Stimulated activated CD4-positive, alpha-beta T cell treated with anti-CD3 and anti-CD28 coated beads, TNF-alpha, amount 100 ng/mL, for 24 hours (primary cell): Measurements from ENCODE around the gene ZNF837.

Experiments used
- DNase-seq, 3 experiments: peaks; one replicate each; pipeline ENCODE4 v3.0.0-alpha.2; 2020; ENCODE audit warnings: low read depth in 3 of 3

Gene ZNF837

GRCh38 chr19:58372311-58373133 is 8.3 kb downstream of the ZNF837 start:
- no peak for DNase-seq

- DNase-seq, result no peak
Measured at GRCh38 chr19:58368561-58369360, 12.1 kb downstream of the ZNF837 start.

GRCh38 chr19:58367698-58368454 is 13.0 kb downstream of the ZNF837 start:
- DNase-seq, result no peak

GRCh38 chr19:58366585-58367430 is 14.0 kb downstream of the ZNF837 start:
- no peak for DNase-seq

- DNase-seq, result no peak
Measured at GRCh38 chr19:58364146-58364545, 16.7 kb downstream of the ZNF837 start.

- DNase-seq, result peak; percentile 94 to 98 (median 97)
Measured at GRCh38 chr19:58362272-58362994, 18.4 kb downstream of the ZNF837 start, which contains the start of gene ZNF497. Gene ZNF497 (minus strand): TSS chr19:58362751. CDS start chr19:58357635, 5,116 bp downstream.

- DNase-seq, result peak in 2 of 3 experiments; percentile 21 to 62
Measured at GRCh38 chr19:58361900-58362271, 18.9 kb downstream of the ZNF837 start.

- no peak for DNase-seq
Measured at GRCh38 chr19:58357481-58358145, 23.2 kb downstream of the ZNF837 start.

GRCh38 chr19:58356766-58357480 is 23.9 kb downstream of the ZNF837 start:
- no peak for DNase-seq

- peak in 1 of 3 experiments; percentile 34 for DNase-seq
Measured at GRCh38 chr19:58355908-58356765, 24.7 kb downstream of the ZNF837 start.

GRCh38 chr19:58355215-58355796 is 25.5 kb downstream of the ZNF837 start:
- no peak for DNase-seq

GRCh38 chr19:58354478-58355030 is 26.3 kb downstream of the ZNF837 start:
- DNase-seq, result no peak

- no peak for DNase-seq
Measured at GRCh38 chr19:58353717-58354477, 26.9 kb downstream of the ZNF837 start.

GRCh38 chr19:58352760-58353671 is 27.8 kb downstream of the ZNF837 start, which contains the start of gene A1BG:
Gene A1BG (minus strand): TSS chr19:58353492. CDS start chr19:58353437, 55 bp downstream.
- DNase-seq, result no peak

GRCh38 chr19:58351990-58352755 is 28.7 kb downstream of the ZNF837 start:
- no peak for DNase-seq
